Activated T-cell treated with anti-CD3 and anti-CD28 coated beads for 48 hours (primary cell): ENCODE measurements around the gene PDE2A.
A peak's percentile ranks its signal among the peaks of the same experiment; 100 is the strongest.

Experiments
- DNase-seq: peaks from one replicate; pipeline ENCODE4 v3.0.0-alpha.2; 2020; ENCODE audit warnings: low read depth

Gene PDE2A

DNA sequence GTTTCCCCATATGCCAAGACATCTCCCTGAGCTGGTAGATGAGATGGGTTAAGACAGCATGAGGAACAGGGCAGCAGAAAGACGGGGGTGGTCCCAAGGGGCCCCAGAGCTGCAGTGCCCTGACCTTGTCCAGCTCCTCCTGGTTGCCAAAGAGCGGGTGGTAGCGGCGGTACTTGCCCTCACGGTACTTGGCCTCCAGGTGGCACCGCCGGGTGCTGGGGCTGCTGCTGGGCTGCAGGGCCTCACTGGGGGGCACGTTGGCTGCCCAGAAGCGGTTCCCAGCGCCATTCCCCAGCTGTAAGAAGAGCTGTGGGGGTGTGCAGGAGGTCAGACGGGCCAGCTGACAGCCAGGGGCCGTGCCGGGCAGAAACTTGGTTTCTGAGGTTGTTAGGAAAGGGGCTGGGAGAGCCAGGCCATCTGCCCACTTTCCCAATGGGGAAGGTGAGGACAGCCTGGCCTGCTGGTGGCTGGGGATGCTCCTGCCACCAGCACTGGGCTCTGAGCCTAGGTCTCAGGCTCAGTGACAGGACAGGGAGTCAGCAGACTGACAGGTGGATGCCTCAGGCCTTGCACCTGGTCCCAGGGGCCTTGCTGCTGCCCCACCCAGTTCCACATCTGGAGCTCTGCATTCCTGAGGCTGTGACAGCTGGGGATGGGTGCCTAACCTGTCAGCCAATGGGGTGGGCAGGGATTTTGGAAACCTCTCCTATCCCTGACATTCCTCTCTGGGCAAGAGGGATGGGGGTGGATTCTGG is 30.0 kb upstream of the PDE2A start:
- no peak for DNase-seq

DNA sequence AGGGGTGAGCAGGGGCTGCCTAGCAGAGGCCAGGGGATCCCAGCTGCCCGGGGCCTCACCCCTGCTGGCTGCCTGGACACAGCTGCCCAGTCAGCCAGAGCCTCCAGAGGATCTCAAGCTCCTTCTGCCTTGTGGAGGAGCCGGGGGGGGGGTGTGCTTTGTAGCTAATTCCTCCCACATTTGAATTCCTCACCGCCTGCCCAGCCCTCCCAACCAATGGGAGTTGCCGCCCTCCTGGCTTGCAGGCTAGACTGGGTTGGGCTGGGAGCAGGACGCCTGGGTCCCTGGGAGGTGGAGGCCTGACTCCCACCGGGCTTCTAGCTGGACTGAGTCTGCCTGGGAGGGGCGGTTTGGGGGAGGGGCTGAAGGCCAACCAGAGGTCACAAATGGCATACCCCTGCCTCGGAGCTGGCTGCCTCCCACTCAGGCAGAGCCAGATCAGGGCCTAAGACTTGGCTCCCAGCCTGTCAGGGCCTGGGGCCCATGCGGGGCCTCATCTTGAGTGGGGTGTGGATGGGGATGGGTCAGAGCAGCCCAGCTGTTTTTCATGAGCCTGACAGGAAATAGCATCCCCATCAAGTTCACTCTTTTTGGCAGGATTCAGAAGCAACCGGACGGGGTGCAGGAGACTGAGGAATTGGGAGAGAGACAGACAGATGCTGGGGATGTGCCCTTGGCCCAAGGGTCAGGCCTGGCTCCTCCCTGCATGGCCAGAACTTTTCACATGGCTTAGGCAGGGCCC is 29.2 kb upstream of the PDE2A start:
- DNase-seq, result no peak

DNA sequence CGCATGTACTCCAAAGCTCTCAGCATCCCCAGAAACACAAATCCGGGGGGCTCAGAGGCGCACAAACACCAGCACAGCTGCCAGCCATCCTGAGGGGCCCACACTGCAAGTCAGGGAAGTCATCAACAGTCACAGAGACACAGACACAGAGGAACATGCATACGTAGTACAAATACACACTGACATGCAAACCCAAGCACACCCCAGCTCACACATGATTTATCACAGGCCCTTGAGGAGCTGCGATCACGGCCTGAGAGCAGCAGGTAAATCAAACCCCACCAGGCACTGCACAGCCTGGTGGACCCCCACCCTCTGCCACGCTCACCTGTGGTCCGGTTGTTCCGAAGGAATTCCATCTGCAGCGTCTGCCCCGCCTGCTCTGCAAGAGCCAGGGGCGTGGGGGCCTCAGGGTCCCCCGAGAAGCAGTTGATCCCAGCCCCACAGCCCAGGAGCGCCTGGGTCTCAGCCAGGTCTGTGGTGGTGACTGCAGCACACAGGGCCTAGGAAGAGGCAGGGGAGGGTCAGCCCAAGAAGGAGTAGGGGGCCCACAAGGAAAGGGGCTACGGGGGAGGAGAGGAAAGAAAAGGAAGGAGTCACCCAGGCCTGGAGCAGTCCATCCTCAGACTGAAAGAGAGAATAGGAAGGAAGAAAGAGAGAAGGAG is 28.5 kb upstream of the PDE2A start:
- DNase-seq, result no peak

DNA sequence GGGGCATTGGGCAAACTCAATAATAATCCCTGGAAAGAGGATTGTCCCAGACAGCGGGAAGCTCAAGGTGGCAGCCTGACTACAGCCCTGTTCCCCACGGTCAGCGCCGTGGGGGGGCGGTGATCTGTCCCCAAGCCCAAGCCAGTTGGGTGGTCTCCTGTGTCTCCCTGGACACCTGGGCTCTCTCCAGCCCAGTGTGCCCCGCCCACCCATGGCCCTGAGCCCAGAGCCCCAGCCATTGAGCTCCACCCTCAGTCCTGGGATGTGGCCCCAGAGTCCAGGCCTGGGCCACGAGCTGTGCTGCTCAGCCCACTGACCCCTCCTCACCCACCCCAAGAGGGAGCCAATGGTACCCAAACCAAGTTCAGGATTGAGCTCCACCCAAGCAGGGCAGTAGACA is 27.9 kb upstream of the PDE2A start:
- no peak for DNase-seq

DNA sequence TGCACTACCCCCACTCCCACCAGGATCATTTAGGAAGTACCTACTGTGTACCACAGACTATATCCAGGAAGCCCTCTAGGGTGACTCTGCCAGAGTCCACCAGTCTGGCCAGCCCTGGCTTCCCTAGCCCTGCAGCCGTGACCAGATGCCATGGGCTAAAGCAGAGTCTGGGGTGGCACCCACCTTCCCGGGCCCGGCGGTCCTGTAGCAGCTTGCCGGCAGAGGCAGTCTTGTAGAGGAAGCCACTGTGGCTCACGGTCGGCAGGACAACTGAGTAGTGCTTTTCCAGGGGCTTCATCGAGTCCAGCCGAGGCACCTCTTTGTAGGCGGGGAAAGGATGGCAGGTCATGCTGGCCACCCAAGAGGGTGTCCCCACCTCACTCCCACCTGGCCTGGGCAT is 27.2 kb upstream of the PDE2A start:
- no peak for DNase-seq

DNA sequence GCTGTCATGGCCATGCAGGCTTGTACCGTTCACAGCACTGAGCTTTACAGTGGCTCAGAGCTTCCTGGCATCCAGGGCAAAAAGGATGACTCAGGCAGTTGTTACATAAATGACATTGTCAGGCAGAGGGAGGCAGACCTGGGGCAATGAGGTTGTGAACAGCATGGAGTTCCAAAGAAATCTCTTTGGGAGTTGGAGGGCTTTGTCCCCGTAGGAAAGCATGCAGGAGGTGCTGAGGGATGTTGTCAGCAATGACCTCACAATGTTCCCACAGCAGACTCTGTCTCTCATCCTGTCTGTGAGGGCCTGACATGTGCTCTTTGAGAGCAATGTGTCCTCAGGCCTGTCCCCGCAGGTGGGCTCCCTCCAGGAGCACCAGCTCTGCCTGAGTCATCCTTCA is 25.9 kb upstream of the PDE2A start:
- no peak for DNase-seq

DNA sequence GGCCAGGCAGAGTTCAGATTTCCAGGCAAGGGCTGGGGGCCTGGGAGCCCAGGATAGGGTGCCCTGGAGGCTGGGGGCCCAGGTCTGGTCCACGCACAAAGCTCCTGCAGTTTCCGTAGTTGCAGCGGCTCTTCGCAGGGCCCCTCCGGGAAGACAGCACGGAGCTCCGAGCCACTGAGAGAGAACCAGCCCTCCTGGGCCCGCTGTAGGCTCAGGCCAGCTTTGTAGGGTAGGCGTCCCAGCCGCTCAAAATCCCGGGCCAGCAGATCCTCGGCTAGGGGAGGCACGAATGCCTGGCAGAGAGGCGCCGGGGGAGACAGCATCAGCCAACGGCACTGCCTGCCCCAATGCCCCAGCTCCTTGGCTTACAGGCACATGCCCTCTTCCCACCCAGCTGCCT is 23.6 kb upstream of the PDE2A start:
- DNase-seq, result no peak

DNA sequence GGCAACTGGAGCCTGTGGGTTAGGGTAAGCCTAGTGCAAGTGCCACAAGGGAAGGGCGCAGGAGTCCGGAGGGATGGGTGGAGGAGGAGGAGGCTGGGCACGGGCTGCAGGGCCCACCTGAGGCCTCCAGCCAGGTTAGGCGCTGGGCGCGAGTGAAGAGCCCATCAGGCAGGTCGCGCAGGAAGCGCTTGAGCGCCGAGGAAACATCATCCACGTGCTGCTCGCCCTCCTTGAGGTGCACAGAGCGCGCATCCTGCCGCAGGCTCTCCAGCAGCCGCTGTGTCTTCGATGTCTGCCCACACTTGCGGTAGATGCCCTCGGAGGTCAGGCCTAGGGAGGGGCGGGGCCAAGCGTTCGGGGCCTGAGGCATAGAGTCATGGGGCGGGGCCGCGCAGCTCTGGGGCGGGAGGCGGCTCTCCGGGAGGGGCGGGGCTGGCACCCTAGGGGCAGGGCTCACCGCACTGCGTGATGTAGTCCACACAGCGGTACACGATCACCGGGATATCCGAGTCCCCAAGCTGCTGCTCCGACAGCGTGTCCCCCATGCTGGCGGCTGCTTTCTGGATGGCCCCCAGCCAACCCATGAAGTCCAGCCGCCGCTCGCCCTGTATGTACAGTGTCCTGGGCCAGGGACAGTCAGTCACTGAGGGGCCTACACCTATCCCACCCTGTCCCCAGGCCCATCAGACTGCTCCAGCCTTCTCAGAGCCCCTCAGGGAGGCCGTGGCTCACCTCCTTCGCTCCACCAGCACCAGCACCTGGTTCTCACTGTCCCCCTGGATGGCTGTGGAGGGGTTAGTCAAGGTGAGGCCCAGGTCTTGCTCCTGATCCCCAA is 22.9 kb upstream of the PDE2A start:
- no peak for DNase-seq

DNA sequence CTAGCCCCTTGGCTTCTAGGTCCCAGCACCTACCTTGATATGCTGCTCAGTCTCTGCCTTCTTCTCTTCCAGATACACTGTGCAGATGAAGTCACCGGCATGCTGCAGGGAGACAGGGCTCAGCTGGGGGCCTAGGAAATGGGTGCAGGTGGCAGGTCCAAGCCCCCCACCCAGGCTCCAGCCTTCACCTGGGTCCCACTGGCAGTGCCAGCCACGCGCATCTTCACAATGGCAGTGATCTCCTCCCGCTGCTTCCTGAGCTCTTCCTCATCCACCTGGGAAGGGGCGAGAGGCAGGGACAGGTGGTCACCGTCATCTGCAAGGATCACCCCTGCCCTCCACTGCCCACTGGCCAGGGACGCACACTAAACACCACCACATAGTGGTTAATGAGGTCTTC is 21.1 kb upstream of the PDE2A start:
- DNase-seq, result no peak

DNA sequence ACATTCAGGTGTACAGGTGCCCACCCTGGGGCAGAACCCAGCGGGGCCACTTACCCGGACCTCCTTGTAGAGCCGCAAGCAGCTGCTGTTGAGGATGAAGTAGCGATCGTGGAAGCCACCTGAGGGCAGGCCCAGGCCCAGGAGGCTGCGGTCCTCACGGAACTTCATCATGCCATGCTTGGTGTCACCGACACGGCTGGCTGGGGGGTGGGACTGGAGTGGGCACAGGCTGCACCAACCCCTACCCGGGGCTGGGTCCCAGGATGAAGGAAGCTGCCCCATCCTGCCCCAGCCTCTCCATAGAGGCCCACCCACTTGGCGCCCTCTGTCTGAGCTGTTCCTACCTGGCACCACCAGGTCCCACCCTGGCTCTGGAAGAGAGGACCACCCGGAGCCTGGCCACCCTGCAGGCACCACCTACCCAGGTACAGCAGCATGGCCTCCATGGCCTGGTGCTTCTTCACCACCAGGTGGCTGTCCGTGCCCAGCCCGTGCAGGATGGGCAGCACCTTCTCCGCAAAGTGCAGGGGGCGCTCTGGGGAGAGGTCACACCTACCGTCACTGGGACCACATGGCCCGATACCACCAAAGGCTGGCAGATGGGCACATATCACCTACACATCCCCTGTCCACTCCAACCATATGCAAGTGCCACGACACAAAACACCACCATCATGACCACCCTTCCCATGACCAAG is 19.2 kb upstream of the PDE2A start:
- no peak for DNase-seq

DNA sequence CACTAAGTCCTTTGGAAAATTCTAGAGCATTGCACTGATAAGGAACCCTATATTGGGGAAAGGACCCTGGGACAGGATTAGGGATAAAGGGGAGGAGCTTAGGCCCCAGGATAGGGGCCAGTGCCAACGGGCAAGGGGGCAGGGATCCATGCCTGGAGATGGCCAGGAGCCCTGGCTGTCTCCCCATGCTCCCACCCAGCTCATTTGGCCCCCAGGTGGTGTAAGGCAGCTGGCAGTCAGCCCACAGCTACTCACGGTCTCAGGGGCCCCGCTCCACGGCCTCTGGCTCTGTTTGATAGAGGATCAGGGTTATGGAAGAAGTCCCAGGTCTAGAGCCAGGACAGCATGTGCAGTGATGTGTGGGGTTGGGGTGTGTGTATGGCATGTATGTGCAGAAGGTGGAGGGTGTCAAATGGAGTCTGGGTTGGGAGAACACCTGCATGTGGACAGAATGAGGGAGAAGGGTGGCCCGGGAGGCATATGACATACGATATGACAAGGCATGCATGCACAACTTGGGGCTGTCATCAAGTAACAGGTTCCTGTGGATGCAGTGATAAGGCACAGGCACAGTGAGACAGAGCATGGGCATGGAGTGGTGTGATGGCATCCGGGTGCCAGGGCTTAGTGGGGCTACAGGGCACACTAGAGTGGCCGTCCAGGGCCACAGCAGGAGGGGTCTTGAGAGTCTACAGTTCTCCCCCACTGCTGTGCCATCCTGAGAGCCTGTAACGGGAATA is 18.4 kb upstream of the PDE2A start:
- DNase-seq, result no peak

DNA sequence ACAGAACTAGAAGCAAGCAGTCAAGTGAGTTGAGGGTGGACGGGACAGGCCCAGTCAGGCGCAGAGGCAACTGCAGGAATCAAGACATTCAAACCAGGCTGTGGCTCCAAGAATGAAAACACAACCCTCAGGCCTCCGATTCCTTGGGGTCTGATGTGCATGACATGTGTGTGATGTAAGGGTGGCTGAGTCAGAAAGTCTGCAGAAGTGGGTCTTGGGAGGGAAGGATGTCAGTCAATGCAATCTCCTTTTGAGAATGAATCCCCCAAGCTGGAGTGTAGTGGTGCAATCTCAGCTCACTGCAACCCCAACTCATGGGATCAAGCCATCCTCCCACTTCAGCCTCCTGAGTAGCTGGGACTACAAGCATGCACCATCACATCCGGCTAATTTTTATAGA is 15.9 kb upstream of the PDE2A start:
- DNase-seq, result no peak

DNA sequence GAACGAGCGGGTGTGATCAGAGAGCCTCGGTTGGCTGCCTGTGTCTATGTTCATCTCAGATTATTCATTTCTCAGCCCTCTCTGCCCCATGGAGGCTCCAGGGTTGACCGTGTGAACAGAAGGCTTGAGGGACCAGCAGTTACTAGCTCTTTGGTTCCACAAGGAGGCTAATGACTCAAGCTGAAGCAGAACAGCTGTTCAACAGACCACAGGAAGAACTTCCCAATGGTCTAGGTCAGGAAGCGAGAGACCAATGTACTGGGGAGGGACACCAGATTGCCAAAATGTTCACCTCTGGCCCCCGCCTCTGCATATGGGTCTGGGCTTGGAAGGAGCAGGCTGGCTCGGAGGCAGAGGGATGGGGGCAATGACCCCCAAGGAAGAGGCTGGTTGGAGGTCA is 14.7 kb upstream of the PDE2A start:
- no peak for DNase-seq

DNA sequence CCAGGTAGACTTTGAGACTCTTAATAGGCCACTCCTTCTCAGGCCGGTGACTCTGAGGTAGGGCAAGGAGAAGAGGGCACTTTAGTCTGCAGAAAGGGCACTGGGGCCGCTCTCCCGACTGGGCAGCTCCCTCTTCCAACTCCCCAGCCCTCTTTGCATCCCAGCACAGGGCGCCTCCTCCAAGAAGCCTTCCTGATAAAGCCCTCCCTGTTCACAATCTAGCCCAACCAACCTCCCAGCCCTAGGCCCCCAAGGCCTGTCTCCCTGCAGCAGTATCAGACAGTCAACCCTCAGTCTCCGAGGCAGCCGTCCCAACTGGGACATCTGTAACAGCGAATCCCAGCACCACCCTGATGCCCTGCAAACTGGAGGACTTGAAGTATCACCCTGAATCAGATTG is 14.3 kb upstream of the PDE2A start:
- DNase-seq, result no peak

DNA sequence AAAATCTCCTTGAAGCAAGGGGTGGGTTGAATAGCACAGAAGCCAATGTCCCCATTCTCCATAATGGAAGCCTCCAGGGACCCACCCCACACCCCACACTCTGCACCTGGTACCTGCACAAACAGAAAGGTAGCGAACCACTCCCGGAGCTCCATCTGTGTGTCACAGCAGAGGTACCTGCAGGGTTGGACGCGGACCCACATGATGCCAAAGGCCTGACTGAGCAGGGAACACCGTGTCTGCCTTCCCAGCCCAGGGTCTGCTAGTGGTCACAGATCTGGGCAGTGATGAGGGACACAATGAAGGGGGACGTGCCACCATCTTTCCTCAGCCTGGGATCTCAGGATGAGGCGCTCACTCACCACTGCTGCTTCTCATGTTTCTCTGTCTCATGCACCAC is 13.1 kb upstream of the PDE2A start:
- DNase-seq, result no peak

DNA sequence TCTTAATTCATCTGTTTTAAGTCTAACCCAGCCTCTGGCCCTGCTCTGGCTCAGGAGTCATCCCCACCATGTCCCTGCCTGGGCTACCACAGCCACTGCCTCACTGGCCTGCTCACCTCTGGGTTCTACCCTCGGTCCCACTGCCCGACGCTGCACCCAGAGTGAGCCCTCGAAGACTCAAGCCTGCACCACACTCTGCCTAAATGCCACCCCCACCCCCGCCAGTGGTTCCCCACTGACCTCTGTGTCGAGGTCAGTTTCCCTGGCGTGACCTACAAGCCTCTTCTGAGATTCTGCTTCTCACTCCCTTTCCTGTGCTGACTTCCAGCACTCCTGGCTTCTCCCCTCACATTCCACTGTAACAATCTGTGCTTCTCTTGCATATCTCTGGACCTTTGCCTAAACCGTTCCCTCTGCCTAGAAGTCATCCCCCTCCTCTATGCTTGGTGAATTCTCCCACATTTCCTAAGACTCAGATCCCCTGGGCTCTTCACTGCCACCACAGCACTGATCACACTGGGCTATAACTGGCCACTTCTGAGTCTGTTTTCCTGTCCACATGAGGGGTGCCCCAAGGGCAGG is 12.5 kb upstream of the PDE2A start:
- no peak for DNase-seq

DNA sequence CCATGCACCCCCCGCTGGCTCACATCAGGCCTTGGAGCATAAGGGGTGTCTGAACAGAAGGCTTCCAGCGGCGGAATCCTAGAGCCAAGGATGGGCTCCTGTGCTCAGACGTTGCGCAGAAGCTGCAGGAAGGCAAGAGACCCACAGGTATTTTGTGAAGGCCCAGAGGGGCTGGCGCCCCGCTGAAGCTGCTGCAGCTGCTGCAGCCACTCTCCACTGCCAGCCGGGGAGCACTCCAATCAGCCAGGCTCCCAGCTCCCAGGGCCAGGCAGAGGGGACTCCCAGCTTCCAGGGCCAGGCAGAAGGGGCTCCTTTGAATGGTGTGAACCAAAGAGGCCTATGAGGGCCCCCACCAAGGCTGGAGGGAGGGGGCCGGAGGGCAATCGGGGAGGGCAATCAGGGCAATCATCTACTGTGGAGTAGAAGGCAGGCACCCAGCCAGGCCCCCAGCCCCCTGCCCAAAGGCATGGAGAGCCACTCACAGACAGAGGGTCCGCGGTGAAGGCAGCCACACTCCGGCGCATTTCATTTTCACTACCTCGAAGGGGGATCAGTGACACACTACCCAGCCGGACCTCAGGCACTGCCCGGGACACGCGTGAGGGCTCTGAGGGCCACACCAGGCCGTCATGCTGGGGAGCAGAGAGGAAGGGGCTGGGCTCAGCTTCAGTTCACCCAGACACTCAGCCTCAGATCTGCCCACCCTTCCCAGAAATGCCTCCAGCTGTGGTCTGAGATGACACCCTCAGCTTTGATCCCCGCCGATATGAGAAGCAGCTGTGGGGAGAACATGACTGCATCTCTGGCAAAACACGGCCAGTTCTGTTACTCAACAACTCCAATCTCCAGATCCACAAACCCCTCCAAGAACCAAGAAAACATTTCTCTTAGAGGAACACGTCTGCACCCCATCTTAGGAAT is 11.6 kb upstream of the PDE2A start:
- peak; percentile 63 for DNase-seq

DNA sequence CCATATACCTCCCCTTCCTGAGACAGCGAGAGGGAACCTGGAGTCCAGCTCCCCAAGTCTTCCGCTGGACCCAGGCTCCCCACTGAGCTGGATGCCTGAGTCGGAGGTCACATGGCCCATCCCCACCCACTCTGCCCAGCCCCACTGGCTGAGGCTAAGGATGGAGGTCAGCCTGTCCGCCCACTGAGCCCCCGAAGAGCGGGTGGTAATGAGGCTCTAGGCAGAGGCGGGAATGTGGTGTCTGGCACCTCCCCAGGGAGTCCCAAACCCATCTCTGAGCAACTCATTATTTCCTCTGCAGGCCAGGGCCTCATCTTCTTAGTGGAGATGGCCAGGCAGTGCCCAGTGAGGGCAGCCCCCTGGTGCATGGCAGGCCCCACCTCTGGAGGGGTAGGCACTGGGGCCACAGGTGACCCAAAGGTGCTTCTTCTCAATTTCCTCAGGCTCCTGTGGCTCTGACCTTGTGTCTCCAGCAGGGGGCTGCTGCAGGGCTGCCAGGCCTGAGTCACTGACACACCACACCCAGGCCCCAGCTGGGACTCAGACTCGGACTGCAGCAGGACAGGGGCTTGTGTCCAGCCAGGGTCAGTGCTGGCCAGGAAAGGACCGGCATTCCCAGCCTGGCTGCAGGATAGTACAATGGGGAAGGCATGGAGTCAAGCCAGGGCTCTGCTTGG is 10.2 kb upstream of the PDE2A start:
- peak; percentile 44 for DNase-seq

DNA sequence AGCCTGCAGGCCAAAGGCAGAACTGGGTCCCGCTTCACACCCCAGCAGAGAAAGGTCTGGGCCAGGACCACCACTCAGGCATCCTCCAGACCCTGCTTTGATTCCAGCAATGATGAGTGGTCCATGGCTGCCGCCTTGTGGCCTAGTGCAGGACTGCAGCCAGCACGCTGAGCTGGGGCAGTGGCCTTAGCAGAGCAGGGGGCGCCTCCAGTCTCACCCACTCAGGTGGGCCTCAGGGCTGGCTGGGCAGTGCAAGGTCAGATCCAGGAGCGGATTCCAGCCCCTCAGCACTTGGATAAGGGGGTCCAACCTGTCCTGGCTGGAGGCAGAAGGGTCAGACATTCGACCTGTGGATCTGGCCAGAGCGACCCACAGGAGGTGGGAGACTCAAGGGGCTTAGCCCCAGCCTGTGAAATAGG is 9.6 kb upstream of the PDE2A start:
- DNase-seq, result peak; percentile 66
